WI38 (cell line): Measurements from ENCODE around the gene PIGR.

Experiments used
- H3K4me3 ChIP-seq: 2 replicates; pipeline ENCODE4 v1.5.1; 2011; ENCODE audit warnings: low read depth, mild to moderate bottlenecking, control low read depth, low read length
- TF ChIP-seq, protein P1 (sequence below): IDR thresholded peaks from 2 replicates; pipeline ENCODE4 v1.5.1; 2012; ENCODE audit warnings: low read depth, mild to moderate bottlenecking, control low read depth, low read length

The PIGR gene

DNA sequence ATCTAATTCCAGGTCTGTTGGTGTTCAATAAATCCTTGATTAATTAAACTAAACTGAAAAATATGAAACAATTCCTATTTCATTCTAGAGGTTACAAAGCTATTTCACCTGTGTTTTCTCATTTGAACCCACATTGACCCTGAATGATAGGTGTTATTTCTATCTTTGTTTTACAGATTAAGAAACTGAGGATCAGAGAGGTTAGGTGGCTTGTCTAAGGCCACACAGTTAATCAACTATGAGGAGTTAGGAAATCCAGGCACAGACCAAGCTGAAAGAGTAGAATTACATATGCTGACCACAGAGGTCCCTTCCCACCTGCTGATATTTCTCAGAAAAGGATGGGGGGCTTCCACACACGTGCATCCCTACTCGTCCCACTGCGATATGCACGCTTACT is 487 bp downstream of the PIGR start:
- no peak overlapping the region for H3K4me3 ChIP-seq
- TF ChIP-seq, protein P1, sequence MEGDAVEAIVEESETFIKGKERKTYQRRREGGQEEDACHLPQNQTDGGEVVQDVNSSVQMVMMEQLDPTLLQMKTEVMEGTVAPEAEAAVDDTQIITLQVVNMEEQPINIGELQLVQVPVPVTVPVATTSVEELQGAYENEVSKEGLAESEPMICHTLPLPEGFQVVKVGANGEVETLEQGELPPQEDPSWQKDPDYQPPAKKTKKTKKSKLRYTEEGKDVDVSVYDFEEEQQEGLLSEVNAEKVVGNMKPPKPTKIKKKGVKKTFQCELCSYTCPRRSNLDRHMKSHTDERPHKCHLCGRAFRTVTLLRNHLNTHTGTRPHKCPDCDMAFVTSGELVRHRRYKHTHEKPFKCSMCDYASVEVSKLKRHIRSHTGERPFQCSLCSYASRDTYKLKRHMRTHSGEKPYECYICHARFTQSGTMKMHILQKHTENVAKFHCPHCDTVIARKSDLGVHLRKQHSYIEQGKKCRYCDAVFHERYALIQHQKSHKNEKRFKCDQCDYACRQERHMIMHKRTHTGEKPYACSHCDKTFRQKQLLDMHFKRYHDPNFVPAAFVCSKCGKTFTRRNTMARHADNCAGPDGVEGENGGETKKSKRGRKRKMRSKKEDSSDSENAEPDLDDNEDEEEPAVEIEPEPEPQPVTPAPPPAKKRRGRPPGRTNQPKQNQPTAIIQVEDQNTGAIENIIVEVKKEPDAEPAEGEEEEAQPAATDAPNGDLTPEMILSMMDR, result no peak

DNA sequence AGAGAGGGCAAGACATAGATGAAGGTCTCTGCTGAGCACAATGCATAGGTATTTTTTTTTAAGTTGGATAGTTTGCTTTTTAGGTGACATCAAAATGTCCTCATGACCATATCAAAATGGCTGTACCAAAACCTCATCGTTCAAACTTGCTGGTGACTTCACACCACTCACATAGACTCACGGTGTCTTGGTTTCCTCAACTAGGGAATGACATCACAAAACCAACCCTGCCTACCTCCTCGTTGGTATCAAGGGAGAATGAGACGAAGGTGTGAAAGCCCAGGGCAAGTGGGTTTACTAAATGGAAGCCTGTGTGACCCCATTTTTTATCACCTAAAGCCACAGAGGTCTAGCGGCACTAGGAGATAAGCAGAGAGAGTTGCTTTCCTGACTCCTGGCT is 1.6 kb downstream of the PIGR start:
- TF ChIP-seq, protein P1, result no peak

DNA sequence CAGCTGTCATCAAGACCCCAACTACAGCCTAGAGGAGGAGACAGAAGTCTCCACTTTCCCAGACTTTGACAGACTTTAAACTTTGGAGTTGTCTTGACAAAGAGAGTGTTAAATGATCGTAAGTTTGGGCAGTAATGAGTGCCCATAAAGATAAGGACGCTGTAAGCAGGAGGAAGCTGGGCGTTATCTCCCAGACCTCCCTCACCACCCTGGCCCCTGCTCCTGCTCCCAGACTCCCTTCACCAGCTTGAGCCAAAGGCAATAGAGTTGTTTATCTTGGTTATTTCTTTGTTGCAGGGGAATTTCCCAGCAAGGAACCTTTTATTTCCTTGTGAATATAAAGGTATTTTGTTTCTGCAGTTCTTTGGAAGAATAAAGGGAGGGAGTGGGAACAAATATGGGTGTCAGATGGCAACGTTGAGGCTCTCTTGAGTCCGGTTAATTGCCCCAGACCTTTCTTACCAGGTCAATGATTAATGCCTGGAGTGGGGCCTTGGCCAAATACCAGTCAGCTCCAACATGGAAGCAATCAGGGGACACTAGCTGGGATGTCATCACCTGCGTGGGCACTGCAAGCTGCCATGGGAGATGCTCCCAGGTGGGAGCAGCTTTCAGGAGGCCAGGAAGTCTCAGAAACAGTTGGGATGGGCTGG is 4.4 kb downstream of the PIGR start:
- TF ChIP-seq, protein P1, result no peak
- H3K4me3 ChIP-seq, result no peak overlapping the region

More for the DNA sequence above, 1.6 kb downstream of the PIGR start:
- H3K4me3 ChIP-seq, result no peak overlapping the region

DNA sequence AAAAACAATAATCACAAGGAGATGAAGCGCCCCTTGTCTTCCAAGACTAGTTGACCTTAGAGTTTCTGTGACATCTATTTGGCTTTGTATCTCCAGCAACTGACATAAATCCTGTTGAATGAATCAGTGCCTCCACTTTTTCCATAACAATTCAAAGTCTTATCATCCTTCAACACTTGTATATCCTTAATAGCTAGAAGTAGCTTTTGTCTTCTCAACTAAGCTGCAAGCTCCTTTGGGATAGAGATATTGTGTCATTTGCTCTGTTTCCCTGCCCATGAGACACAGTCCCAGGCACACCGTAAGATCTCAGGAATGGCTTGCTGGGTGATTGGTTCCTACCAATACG is 5.7 kb downstream of the PIGR start:
- TF ChIP-seq, protein P1, result no peak
- H3K4me3 ChIP-seq, result no peak overlapping the region

DNA sequence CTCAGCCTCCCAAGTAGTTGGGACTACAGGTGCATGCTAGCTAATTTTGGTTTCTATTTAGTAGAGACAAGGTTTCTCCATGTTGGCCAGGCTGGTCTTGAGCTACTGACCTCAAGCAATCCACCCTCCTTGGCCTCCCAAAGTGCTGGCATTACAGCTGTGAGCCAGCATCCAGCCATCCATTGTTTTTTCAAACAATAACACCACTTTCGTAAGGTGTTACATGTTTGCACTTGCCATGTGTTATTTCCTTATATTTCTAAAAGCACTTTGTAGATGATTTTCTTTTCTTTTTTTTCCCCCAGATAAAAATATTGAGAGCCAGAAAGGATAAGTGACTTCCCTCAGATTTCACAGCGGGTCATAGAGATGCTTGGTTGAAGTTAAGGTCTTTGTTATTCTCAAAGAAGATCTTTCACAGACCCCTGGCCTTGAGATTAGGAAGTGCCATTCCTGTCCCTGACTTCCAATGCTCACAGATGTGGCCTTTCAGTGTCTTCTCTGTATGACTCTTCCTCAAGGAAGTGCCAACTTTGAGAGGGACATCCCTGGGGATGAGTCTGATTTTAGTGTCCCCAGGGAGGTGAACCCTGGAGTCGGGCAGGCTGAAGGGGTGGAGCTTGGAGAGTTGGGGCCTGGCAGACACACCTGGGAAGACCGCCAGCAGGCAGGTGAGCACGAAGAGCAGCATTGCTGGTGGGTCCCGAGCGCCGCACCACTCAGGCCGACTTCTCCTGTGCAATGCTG is 6.3 kb downstream of the PIGR start:
- TF ChIP-seq, protein P1, result no peak

DNA sequence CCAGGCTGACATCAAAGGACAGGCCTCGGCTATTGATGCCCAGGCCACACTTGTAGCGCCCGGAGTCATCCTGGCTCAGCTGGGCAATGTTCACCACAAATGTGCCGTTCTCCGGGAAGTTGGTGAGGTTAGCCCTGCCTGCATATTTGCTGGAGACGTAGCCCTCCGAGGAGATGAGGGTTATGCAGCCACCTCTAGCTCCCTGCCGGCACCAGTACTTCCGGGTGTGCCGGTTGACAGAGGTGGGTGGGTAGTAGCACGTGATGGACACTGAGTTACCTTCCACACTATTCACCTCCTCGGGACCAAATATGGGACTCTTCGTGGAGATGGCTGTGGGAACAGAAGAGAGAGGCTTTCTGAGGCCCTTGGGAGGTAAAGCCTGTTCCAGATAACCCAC is 7.1 kb downstream of the PIGR start:
- TF ChIP-seq, protein P1, result no peak
- H3K4me3 ChIP-seq, result no peak overlapping the region

More for the DNA sequence above, 6.3 kb downstream of the PIGR start:
- no peak overlapping the region for H3K4me3 ChIP-seq

DNA sequence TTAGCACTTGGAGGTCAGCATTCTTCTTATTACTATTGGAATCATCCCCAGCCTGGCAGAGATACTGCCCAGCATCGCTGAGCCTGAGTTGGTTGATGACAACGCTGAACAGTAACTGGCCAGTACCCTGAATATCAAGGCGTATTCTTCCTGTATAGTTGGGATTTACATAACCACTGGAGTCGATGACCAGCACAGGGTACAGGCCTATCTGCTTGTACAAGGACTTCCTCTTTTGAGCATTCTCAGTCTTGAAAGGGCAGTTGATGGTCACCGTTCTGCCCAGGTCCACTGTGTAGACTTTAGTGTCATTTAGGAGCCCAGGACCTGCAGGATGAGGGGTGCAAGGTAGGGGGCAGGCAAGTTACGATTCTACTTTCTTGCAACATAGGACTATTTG is 8.8 kb downstream of the PIGR start:
- TF ChIP-seq, protein P1, result no peak
- H3K4me3 ChIP-seq, result no peak overlapping the region
